IPS-18c (cell line): ENCODE data around the gene CEACAM18.
A peak's percentile ranks its signal among the peaks of the same experiment; 100 is the strongest.
"Not testable (repeated sequence)": the region's sequence is repeated elsewhere in the genome, so short reads cannot be mapped to it uniquely, and the experiment has no call there.

Experiments used
- H3K4me3 ChIP-seq: 2 replicates; pipeline ENCODE4 v1.7.0; 2013; ENCODE audit warnings: low read depth, mild to moderate bottlenecking, low read length, moderate library complexity; ENCODE audit not compliant: insufficient read depth
- H3K9me3 ChIP-seq: one replicate; pipeline ENCODE4 v1.6.1; 2013; ENCODE audit warnings: mild to moderate bottlenecking, low read length, moderate library complexity; ENCODE audit not compliant: control insufficient read depth, insufficient read depth

CEACAM18 gene

DNA sequence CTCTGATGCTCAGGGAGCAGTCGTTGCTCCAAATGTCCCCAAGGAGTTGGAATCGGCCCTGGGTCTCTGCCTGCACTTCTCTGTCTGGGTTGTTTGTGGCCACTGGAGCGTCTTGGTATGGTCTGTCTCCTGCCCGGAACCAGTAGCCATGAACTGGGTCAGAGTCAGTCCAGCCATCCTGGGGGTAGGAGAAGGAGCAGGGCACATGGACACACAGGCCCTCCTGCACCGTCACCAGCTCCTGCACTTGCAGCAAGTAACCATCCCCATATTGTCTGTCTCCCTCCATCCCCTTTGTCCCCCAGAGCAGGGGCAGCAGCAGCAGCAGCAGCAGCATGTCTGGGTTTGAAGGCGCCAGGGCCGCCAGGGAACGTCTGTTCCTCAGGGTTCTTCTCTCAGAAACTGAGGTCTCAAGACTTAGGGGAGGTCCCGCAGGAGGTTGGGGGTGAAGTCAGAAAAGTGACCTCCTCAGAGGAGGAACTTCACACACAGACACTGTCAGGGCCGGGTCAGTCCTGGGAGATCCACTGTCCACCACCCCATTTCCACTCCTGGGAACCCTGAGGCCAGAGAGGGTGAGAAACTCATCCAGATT lies 20.2 kb upstream of the CEACAM18 start, which contains the start of gene SIGLEC8:
TSS of gene SIGLEC8 (minus strand) at position 404 of the 595 bp plus-strand sequence. CDS start at position 337, 67 bp downstream.
- no peaks in the 10 kb centered on the region for H3K9me3 ChIP-seq

GRCh38 chr19:51458899-51459505 lies 19.3 kb upstream of the CEACAM18 start:
- no peaks in the 10 kb centered on the region for H3K9me3 ChIP-seq
- no peak overlapping the region for H3K4me3 ChIP-seq

More for the DNA sequence above, 20.2 kb upstream of the CEACAM18 start, which contains the start of gene SIGLEC8:
- H3K4me3 ChIP-seq, result no peak within 1 kb of the TSS

DNA sequence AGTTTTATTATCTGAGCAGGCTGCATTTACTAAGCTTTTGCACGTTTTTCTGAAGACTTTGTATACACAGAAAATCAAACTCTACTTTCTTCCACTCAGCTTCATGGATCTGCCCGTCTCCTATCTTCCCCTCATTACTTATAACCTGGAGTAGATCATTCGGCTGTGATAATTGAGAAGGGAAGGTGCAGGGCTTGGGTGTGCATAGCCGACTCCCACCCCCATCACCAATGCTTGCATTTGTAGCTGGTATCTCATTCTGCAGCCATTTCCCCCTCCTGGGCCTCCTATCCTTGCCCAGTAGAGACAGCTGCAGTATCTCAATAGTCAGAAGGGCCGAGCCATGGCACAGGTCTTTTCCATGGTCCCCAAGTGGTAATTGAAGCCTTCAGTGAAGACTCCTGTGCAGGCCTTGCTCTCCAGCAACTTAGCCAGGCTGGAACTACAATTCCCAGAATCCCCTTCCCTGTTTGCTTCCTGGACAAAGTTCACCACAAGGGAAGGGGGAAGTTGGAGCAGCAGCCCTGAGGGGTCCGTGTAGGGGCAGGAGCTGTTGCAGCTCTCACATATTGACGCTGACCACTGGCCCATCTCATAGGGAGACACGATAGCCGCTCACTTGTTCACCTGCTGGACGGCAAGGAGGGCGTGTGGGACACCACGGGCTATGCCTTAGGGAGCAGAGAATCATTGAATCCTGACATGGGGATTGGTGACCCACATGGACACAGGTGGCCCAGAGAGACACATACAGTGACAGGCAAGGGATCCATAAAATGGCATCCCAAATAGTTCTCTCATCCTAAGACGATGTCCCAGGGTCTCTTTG lies 18.0 kb upstream of the CEACAM18 start:
- H3K4me3 ChIP-seq, result 0 out of 2 replicates have a peak overlapping the region, but pooled peaks have one; percentile 12
- no peaks in the 10 kb centered on the region for H3K9me3 ChIP-seq

- H3K4me3 ChIP-seq, result no peak overlapping the region
- no peaks in the 10 kb centered on the region for H3K9me3 ChIP-seq
Measured at GRCh38 chr19:51461723-51462161, 16.6 kb upstream of the CEACAM18 start.

GRCh38 chr19:51462276-51462675 lies 16.1 kb upstream of the CEACAM18 start:
- no peak overlapping the region for H3K4me3 ChIP-seq
- H3K9me3 ChIP-seq, result no peaks in the 10 kb centered on the region

GRCh38 chr19:51462681-51463080 lies 15.7 kb upstream of the CEACAM18 start:
- H3K4me3 ChIP-seq, result no peak overlapping the region
- H3K9me3 ChIP-seq, result no peaks in the 10 kb centered on the region

GRCh38 chr19:51463976-51464581 lies 14.3 kb upstream of the CEACAM18 start:
- H3K9me3 ChIP-seq, H3K4me3 ChIP-seq: not testable (repeated sequence)

DNA sequence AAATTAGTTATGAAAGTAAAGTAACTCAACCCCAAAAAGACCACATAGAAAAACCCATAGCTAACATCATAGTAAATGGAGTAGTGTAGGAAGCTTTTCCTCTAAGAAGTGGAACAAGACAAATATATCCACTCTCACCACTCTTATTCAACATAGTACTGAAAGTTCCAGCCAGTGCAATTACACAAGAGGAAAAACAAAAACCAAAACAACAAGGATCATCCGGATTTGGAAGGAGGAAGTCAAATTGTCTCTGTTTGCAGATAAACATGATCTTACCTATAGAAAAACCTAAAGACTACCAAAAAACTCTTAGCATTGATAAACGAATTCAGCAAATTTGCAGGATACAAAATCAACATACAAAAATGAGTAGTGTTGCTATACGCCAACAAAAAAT lies 11.6 kb upstream of the CEACAM18 start:
- Histone ChIP-seq H3K4me3 (no peak overlapping the region), H3K9me3 (no peaks in the 10 kb centered on the region)

DNA sequence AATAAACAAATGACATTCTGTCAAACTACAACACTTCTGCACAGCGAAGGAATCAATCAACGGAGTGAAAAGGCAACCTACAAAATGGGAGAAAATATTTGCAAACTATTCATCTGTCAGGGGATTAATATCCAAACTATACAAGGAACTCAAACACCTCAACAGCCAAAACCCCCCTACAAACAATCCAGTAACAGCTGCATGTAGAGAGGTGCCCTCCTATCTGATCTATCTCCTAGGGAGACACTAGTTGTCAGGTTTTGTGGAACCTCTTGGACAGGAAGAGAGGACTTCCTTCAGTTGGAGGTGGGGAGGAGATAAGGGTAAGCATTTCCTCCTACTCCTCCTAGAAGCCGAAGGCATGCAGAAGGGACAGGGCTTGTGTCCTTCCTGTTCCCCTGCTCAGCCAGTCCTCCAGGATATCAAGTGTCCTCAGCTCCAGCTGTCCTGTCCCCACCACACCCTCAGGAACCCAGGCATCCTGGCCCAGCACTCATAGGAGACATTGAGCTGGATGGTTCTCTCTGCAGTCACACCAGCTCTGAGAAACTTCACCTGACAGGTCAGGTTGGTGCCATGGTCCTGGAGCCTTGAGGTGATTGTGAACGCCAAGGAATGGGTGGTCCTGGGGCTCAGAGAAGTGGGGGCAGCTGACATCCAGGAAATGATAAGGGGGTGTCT lies 10.3 kb upstream of the CEACAM18 start:
- no peaks in the 10 kb centered on the region for H3K9me3 ChIP-seq
- H3K4me3 ChIP-seq, result no peak overlapping the region

- H3K9me3 ChIP-seq, result no peaks in the 10 kb centered on the region
- H3K4me3 ChIP-seq, result no peak overlapping the region
Measured at GRCh38 chr19:51468545-51468920, 9.8 kb upstream of the CEACAM18 start.

DNA sequence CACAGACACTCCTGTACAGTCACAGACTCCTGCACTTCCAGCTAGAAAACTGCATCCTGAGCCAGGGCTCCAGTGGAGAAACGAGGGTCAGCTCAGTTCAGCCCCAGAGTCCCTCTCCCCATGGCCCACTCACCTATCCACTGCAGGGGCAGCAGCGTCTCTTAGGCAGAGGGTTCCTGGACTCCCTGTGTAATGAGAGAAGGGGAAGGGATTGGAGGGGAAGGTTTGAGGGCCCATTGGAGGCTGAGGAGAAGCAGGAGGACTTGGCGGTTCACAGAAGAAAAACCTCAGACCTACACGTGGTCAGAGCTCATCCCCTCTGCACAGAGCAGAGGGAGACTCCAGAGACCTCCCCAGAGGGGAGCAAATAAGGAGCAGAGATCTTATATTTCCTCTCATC lies 9.2 kb upstream of the CEACAM18 start:
- no peaks in the 10 kb centered on the region for H3K9me3 ChIP-seq
- no peak overlapping the region for H3K4me3 ChIP-seq

GRCh38 chr19:51469629-51470028 lies 8.7 kb upstream of the CEACAM18 start:
- no peak overlapping the region for H3K4me3 ChIP-seq
- H3K9me3 ChIP-seq, result no peaks in the 10 kb centered on the region

DNA sequence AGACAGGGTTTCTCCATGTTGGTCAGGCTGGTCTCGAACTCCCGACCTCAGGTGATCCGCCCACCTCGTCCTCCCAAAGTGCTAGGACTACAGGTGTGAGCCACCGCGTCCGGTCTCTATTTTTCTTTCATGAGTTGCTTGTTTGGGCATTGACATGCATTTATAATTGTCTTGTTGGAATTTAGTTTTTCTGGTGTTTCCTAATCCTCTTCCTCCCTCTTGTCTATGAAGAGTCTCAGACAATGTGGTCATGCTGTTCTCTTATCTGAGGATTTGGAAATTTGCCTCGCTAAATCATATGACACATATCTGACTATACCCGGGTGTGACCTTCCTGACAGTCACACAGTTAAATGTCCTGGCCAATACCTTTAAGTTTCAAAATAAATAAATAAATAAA lies 7.4 kb upstream of the CEACAM18 start:
- Histone ChIP-seq H3K9me3 (no peaks in the 10 kb centered on the region), H3K4me3 (no peak overlapping the region)

DNA sequence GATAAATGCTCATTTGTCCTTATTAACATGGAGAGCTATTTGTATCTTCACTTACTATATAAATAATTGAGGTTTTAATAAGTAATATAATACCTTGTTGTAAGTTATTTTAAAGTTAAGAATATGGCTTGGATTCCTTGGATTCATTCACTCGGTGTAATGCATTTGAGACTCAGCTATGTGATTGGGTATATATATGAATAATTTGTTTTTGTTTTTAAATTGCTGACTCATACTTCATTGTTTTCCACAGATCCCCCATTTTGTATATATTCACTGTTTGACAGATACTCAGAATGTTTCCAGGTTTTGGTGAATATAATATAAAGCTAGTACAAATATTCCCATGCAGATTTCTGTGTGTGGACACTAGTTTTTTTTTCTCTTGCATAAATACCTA lies 6.8 kb upstream of the CEACAM18 start:
- H3K4me3 ChIP-seq, result no peak overlapping the region
- H3K9me3 ChIP-seq, result no peaks in the 10 kb centered on the region

- H3K9me3 ChIP-seq, result no peaks in the 10 kb centered on the region
Measured at GRCh38 chr19:51472607-51473006, 5.7 kb upstream of the CEACAM18 start.

GRCh38 chr19:51473009-51473707 lies 5.2 kb upstream of the CEACAM18 start:
- Histone ChIP-seq H3K9me3 (no peaks in the 10 kb centered on the region), H3K4me3 (no peak overlapping the region)

More at GRCh38 chr19:51472607-51473006, 5.7 kb upstream of the CEACAM18 start:
- H3K4me3 ChIP-seq, result no peak overlapping the region

DNA sequence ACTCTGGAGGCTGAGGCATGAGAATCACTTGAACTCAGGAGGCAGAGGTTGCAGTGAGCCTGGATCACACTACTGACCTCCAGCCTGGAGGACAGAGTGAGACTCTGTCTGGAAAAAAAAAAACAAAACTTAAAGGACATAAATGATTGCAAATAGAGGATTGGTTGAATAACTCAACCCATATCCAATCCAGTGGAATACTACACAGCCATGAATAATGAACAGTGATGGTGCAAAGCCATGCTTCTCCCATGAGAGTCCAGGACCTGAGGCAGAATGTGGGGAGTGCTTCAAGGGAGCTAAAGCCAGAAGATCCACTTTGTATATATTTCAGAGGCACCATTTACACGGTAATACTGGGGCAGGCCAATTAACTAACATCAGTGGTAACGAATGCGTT lies 2.2 kb upstream of the CEACAM18 start:
- no peaks in the 10 kb centered on the region for H3K9me3 ChIP-seq
- H3K4me3 ChIP-seq, result no peak overlapping the region
